GM19025 (cell line): ENCODE results near the gene TACC3.

Experiments
- ATAC-seq: cut with Tn5 transposase; IDR thresholded peaks from one replicate; pipeline ENCODE4 v1.9.1; 2021; ENCODE audit warnings: mild to moderate bottlenecking, low read depth, moderate library complexity; ENCODE audit not compliant: unreplicated experiment

TACC3 gene

DNA sequence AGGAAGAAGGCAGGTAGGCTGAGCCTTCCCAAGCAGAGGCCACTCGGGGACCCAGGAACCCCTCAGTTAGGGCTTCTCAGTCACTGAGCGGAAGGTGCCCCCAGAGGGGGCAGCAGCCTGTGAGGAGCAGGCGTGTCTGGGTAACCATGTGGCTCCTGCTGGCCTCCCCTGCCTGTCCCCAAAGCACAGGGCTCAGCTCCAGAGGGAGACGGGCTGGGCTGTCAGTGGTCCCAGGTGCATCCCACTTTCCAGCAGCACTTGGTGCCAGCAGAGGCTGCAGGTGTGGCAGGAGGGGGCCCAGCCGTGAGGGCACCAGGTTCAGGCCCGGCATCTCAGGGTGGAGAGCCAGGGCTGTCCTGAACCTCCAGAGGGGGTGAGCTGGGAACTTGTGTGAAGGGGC lies 22.7 kb downstream of the TACC3 start:
- no peak for ATAC-seq

GRCh38 chr4:1744552-1744951 lies 23.2 kb downstream of the TACC3 start:
- no peak for ATAC-seq

GRCh38 chr4:1745165-1745564 lies 23.8 kb downstream of the TACC3 start:
- ATAC-seq, result no peak

DNA sequence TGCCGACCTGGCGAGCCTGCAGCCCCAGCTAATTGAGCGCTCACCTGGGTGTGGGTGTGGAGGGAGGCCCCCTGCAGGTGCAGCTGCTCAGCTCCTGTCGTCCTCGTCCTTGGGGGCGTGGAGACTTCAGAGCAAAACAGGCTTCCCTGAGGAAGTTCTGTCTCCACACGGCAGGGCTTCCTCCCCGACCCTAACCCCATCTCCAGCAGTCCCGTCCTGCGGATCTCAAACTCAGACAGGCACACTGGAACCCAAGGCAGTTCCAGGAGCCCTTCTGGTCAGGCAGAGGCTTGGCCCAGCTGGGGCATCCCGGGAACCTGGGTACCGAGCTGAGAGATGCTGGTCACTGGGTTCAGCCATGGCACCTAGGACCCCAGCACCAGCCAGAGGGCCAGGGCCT lies 24.4 kb downstream of the TACC3 start:
- ATAC-seq, result no peak

DNA sequence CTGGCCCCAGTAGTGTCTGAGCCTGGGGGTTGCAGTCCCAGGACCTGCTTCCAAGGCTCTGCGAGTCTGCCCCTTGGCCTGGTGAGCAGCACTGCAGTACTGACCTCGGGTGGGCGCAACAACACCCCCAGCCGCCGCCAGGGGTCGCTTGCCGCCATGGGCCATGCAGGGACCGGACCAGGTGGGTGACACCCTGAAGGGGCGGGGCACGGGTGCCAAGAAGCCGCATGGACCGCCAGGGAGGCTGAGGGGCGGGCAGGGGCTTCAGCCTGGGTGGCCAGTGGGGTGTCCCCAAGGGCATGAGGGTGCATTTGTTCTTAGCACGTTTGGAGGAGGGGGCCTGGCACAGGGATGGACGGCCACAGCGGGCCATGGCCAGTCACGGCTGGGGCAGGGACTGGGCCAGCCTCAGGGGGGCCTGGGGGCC lies 25.0 kb downstream of the TACC3 start:
- ATAC-seq, result no peak

DNA sequence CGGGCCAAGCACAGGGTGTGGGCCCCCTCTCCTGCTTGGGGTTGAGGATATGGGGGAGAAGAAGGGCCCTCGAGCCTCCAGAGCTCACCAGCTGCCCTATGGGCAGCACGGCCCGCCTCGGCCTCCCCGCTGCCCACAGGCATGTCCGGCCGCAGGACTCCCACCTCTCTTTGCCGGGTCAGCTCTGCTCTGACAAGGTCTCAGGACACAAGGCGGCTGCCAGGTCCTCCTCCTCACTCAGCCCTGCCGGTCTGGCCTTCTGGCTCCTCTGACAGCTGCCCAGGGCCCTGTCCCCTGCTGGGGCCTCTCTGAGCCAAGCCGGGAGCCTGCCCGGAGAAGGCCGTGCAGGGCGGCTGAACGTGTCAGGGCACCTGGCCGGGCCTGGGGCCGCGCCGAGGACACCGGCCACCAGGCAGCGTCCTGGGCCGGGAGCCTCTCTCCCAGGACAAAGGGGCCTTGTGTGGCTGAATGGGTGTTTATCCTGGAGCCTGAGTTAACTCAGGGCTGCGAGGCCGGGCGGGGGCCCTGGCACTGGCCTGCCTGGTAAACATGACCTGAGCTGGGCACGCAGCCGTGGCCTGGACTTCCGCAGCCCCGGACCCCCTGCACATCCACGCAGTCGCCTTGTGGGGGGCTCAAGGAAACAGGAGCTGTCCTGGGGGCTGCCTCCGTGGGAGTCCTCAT lies 25.7 kb downstream of the TACC3 start:
- no peak for ATAC-seq

DNA sequence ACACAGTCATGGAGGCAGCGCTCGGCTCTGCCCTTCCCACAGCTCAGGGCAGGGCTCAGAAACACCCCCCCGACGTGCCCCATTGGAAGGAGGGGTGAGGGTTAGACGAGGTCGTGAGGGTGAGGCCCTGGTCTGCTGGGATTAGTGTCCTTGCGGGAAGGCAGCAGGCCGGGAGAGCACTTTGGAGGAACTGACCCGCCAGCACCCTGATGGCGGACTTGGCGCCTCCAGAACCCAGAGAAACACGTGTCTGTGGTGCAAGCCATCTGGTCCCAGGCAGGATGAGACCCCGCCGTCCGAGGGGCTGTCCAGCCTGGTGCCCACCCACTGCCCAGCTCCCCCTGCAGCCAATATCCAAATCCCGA lies 26.3 kb downstream of the TACC3 start:
- ATAC-seq, result no peak

DNA sequence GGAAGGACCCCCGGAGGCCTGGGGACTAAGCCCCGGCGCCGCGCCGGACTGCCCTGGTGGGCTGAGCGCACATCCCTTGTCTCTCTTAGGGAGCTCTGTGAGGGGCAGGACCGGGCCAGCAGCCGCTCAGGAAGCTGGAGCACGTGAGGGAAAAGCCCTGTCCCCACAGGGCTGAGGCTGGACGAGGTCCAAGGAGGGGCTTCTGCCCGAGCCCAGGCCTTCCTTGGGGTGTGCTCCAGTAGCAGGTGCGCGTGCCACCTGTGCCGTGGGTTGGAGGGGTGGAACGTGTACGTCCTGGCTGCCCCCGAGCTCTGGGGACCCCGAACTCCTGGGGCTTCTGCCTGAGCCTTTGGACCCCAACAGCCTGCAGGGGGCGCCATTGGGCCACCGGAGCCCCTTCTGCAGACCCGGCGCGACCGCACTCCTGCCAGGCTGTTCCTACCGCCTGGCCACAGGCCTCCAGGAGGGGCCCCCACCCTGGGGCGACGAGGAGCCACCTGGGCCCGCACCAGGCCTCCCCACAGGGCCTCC lies 27.2 kb downstream of the TACC3 start:
- no peak for ATAC-seq

- no peak for ATAC-seq
These were observed 28.0 kb downstream of the TACC3 start for GRCh38 chr4:1749370-1749769.

DNA sequence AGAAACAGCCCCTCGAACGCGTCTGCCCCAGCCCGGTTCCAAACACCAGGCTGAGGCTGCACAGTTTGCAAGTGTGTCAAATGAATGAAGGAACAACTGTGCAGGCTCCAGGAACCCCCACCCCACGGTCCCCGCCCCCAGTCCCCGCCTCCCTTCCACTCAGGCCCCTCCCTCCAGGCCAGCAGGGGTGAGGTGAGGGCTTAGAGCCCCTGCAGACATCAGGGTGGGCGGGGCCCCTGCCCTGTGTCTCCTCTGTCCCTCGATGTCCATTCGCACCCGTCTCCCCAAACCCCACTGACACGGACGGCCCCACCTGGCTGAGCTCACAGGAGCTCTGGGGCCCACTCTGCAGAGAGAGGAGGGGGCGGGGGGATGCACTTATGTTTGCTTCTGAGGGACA lies 28.5 kb downstream of the TACC3 start:
- no peak for ATAC-seq

DNA sequence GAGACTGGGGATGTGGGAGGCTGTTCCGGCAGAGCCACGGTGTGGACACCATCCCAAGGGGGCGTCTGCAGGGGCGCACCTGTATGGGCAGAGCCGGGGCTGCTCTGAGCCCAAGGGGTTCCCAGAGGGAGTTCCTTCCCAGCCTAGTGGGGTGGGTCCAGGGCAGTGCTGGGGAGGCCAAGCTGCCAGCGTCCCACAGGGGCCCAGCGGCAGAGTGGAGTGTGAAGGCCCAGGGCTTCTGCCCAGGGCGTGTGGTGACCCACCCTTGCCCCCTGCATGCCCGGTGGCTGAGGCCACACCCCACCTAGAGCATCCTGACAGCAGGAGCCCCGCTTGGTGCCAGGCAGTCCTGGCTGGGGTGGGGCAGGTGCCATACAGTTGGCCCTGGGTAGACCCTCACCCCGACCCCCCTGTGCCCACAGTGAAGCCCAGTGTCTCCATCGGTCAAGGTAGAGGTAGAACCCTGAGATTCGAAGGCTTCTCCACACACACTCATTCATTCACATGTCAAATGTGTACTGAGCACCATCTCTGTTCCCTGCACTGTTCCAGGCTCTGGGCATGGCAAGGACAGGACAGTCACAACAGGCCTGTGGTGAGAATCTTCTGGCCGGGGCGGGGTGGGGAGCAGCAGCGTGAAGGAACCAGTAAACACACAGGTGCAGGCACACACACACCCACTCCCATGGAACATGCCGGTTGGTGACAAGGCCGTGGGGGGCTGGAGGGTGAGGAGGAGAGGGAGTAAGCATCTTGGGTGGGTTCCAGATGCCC lies 29.2 kb downstream of the TACC3 start:
- no peak for ATAC-seq

- ATAC-seq, result no peak
These were observed 30.0 kb downstream of the TACC3 start for GRCh38 chr4:1751155-1751918.

- ATAC-seq, result no peak
These were observed 30.6 kb downstream of the TACC3 start for GRCh38 chr4:1751919-1752283.

- no peak for ATAC-seq
These were observed 31.1 kb downstream of the TACC3 start for GRCh38 chr4:1752284-1753041.

DNA sequence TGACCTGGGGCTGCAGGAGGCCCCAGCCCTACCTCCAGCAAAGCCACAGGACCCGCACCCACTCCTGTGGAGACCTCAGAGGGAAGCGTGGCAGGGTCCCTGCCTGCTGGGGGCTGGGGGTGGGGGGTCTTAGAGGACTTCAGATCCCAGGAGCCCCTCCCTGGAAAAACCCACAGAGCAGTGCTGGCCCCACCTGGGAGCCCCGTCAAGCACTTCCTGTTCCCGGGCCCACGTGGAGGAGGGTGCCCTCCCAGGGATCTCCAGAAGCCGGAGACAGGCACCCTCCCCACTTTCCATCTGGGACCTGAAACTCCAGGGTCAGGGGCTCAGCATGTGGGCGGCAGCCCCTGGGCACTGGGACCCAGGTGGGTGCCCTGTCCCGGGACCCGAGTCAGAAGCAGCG lies 32.0 kb downstream of the TACC3 start:
- no peak for ATAC-seq

DNA sequence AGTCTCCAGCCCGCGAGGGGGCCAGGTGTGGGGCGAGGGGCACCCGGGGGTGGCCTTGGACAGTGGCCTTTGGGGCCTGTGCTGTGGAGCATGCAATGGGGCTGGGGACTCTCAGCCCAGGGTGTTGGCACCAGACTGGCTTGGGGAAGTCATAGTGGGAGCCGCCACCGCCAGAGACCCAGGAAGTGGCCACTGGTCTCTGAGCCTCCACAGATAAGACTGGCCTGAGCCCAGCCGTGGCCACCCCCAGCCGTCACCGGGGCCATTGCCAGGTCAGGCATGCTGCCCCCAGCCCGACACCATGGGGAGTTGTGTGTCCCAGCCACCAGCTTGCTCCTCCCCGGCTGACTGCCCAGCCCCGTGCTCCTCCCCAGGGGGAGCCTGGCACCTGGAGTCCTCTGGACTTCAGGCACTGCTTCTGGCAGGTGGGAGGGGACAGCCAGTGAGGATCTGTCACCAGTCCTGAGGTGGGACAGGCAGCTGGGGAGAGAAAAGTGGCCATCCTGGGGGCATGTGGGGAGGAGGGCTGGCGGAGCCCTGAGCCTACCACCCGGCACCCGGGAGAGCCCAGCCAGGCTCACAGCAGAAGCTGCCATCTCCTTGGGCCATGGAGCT lies 32.5 kb downstream of the TACC3 start:
- no peak for ATAC-seq

DNA sequence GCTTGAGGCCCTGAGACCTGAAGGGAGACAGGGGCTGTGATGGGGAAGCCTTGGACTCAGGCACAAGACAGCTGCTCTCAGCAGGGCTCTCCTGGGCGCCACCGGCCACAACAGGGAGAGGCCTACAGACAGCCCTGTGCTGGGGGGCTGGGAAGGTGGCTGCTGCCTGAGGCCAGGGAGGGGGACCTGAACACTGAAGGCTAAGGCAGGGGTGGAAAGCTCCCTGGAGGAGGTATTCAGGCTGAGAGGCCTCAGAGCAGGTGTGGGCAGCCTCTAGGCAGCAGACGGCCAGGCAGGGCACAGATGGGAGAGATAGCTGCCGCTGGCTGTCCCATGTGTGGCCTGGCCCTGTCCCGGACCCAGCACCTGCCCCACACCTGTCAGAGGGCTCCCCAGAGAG lies 33.0 kb downstream of the TACC3 start:
- no peak for ATAC-seq

- no peak for ATAC-seq
These were observed 34.0 kb downstream of the TACC3 start for GRCh38 chr4:1755297-1755696.

DNA sequence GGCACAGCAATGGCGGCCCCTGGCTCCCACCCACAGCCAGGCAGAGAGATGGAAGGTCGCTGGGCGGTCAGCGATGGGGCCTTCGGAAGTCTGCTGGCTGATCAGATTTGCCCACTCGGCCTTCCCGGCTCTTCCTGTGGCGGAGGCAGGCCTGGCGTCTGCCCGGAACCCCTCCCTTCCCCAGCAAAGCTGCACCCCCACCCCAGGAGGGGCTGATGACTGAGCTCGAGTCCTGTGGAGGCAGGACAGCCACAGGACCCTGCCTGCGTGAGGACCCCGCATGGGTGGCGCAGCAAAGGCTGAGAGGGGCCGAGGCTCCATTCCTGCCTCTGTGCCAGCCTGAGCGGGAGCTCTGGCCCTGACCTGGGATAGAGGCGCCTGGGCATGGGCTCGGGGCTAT lies 34.8 kb downstream of the TACC3 start:
- no peak for ATAC-seq
